WTC11 (cell line): Measurements from ENCODE around the gene TNNI2. TPM values are rescaled to one million over a fixed set of nuclear protein-coding genes. Genes with fewer than 3 reads are reported as not detected.

Source experiments
- ATAC-seq: fragments of 200-7000 bp; cut with Tn5 transposase; 2 replicates; pipeline ENCODE4 v1.10.0; 2021; ENCODE audit warnings: mild to moderate bottlenecking, moderate library complexity
- CTCF ChIA-PET: fragments of 300-600 bp; sonication (Branson Sonifier 250); formaldehyde crosslinking; loops from one replicate; lab custom pipeline; 2021; ENCODE audit warnings: antibody characterized with exemption; lab: Charles Lee
- POLR2A ChIA-PET: fragments of 350-600 bp; sonication (Branson Sonifier 250); formaldehyde crosslinking; loops from one replicate; lab custom pipeline; 2021; ENCODE audit warnings: antibody characterized with exemption; lab: Charles Lee
- DNase-seq: peaks from one replicate; pipeline ENCODE4 v3.0.0; 2021; ENCODE audit warnings: low spot score
- H3K27ac Mint-ChIP-seq: 2 replicates; pipeline ENCODE4 v1.8.0; 2021; ENCODE audit warnings: mixed read lengths
- H3K27me3 Mint-ChIP-seq: 2 replicates; pipeline ENCODE4 v1.8.0; 2021; ENCODE audit warnings: low read depth, mild to moderate bottlenecking, moderate library complexity, mixed read lengths
- H3K36me3 Mint-ChIP-seq: 2 replicates; pipeline ENCODE4 v1.8.0; 2021; ENCODE audit warnings: mixed read lengths
- H3K4me1 Mint-ChIP-seq: 2 replicates; pipeline ENCODE4 v1.8.0; 2022; ENCODE audit warnings: mixed read lengths
- H3K4me3 Mint-ChIP-seq: 2 replicates; pipeline ENCODE4 v1.8.0; 2021; ENCODE audit warnings: mild to moderate bottlenecking, moderate library complexity, mixed read lengths
- H3K9me3 Mint-ChIP-seq: 2 replicates; pipeline ENCODE4 v1.8.0; 2021; ENCODE audit warnings: mixed read lengths
- ATF1 ChIP-seq: sonication (generic); formaldehyde crosslinking; IDR thresholded peaks from 2 replicates; pipeline ENCODE4 v1.8.1; 2023; ENCODE audit warnings: mild to moderate bottlenecking, moderate library complexity, missing genetic modification reagents
- E2F1 ChIP-seq: sonication (generic); formaldehyde crosslinking; IDR thresholded peaks from 2 replicates; pipeline ENCODE4 v1.8.0; 2022; ENCODE audit warnings: mild to moderate bottlenecking, missing genetic modification reagents
- EMX1 ChIP-seq: fragments of 250-450 bp; sonication (Bioruptor Pico); IDR thresholded peaks from 2 replicates; pipeline ENCODE4 v1.8.0; 2021; ENCODE audit warnings: mild to moderate bottlenecking
- FOXJ3 ChIP-seq: sonication (generic); formaldehyde crosslinking; IDR thresholded peaks from 2 replicates; pipeline ENCODE4 v1.9.0; 2021; ENCODE audit warnings: missing genetic modification reagents, mild to moderate bottlenecking, borderline replicate concordance
- GABPB1 ChIP-seq: sonication (generic); formaldehyde crosslinking; IDR thresholded peaks from 2 replicates; pipeline ENCODE4 v1.8.1; 2023; ENCODE audit warnings: mild to moderate bottlenecking, missing genetic modification reagents
- GRHL2 ChIP-seq: fragments of 250-450 bp; sonication (Bioruptor Pico); IDR thresholded peaks from 2 replicates; pipeline ENCODE4 v1.8.0; 2022; ENCODE audit warnings: mild to moderate bottlenecking, moderate library complexity; ENCODE audit not compliant: insufficient replicate concordance, severe bottlenecking
- GTF2I ChIP-seq: fragments of 250-450 bp; sonication (Bioruptor Pico); conservative IDR thresholded peaks from 2 replicates; pipeline ENCODE4 v1.4.0; 2021; ENCODE audit warnings: mild to moderate bottlenecking
- IRF1 ChIP-seq: sonication (generic); formaldehyde crosslinking; IDR thresholded peaks from 2 replicates; pipeline ENCODE4 v1.8.0; 2023; ENCODE audit warnings: missing genetic modification reagents
- MXD4 ChIP-seq: fragments of 250-450 bp; sonication (Bioruptor Pico); IDR thresholded peaks from 2 replicates; pipeline ENCODE4 v1.8.0; 2021; ENCODE audit warnings: mild to moderate bottlenecking, moderate library complexity, borderline replicate concordance
- MYBL2 ChIP-seq: sonication (generic); formaldehyde crosslinking; IDR thresholded peaks from 2 replicates; pipeline ENCODE4 v1.8.1; 2023; ENCODE audit warnings: mild to moderate bottlenecking, moderate library complexity, missing genetic modification reagents
- SMAD4 ChIP-seq: sonication (generic); formaldehyde crosslinking; IDR thresholded peaks from 2 replicates; pipeline ENCODE4 v1.8.0; 2022; ENCODE audit warnings: mild to moderate bottlenecking, missing genetic modification reagents
- SP1 ChIP-seq: sonication (generic); formaldehyde crosslinking; conservative IDR thresholded peaks from 2 replicates; pipeline ENCODE4 v1.8.1; 2022; ENCODE audit warnings: missing genetic modification reagents
- TP53 ChIP-seq: sonication (generic); formaldehyde crosslinking; IDR thresholded peaks from 2 replicates; pipeline ENCODE4 v1.8.1; 2023; ENCODE audit warnings: mild to moderate bottlenecking, missing genetic modification reagents
- USF2 ChIP-seq: sonication (generic); formaldehyde crosslinking; IDR thresholded peaks from 2 replicates; pipeline ENCODE4 v1.8.1; 2023; ENCODE audit warnings: mild to moderate bottlenecking, missing genetic modification reagents, moderate library complexity
- ZNF138 ChIP-seq: sonication (generic); formaldehyde crosslinking; conservative IDR thresholded peaks from 2 replicates; pipeline ENCODE4 v1.8.1; 2022; ENCODE audit warnings: mild to moderate bottlenecking, moderate library complexity, missing genetic modification reagents
- ZNF232 ChIP-seq: sonication (generic); formaldehyde crosslinking; IDR thresholded peaks from 2 replicates; pipeline ENCODE4 v1.8.0; 2022; ENCODE audit warnings: mild to moderate bottlenecking, missing genetic modification reagents
- ZNF396 ChIP-seq: fragments of 250-450 bp; sonication (Bioruptor Pico); IDR thresholded peaks from 2 replicates; pipeline ENCODE4 v1.8.0; 2021; ENCODE audit warnings: mild to moderate bottlenecking, moderate library complexity, borderline replicate concordance
- ZNF532 ChIP-seq: fragments of 250-450 bp; sonication (Bioruptor Pico); IDR thresholded peaks from 2 replicates; pipeline ENCODE4 v1.9.0; 2021; ENCODE audit warnings: mild to moderate bottlenecking, borderline replicate concordance
- total RNA-seq: library from RNA; stranded (reverse); gene quantifications from 3 replicates; pipeline ENCODE4 v1.2.3, GENCODE V29; 2021
- TF ChIP-seq, protein P1 (sequence below): sonication (generic); formaldehyde crosslinking; IDR thresholded peaks from 2 replicates; pipeline ENCODE4 v1.8.0; 2023; ENCODE audit warnings: mild to moderate bottlenecking, missing genetic modification reagents
- TF ChIP-seq, protein P2 (sequence below): sonication (generic); formaldehyde crosslinking; IDR thresholded peaks from 2 replicates; pipeline ENCODE4 v1.8.1; 2023; ENCODE audit warnings: mild to moderate bottlenecking, moderate library complexity, missing genetic modification reagents
- TF ChIP-seq, protein P3 (sequence below): sonication (generic); formaldehyde crosslinking; conservative IDR thresholded peaks from 2 replicates; pipeline ENCODE4 v1.8.1; 2022; ENCODE audit warnings: mild to moderate bottlenecking, missing genetic modification reagents

TNNI2 gene
- total RNA-seq, 1 experiment from 2014 or later, result not detected

- TF ChIP-seq USF2, result no peak
- no peak for TF ChIP-seq ZNF232 (CRISPR knock-in tag)
- no peak for TF ChIP-seq E2F1
- no peak for TF ChIP-seq ATF1 (CRISPR knock-in tag)
- TF ChIP-seq TP53, result no peak
- no peak for TF ChIP-seq ZNF396
- TF ChIP-seq GABPB1 (CRISPR knock-in tag), result no peak
- TF ChIP-seq, protein P1, sequence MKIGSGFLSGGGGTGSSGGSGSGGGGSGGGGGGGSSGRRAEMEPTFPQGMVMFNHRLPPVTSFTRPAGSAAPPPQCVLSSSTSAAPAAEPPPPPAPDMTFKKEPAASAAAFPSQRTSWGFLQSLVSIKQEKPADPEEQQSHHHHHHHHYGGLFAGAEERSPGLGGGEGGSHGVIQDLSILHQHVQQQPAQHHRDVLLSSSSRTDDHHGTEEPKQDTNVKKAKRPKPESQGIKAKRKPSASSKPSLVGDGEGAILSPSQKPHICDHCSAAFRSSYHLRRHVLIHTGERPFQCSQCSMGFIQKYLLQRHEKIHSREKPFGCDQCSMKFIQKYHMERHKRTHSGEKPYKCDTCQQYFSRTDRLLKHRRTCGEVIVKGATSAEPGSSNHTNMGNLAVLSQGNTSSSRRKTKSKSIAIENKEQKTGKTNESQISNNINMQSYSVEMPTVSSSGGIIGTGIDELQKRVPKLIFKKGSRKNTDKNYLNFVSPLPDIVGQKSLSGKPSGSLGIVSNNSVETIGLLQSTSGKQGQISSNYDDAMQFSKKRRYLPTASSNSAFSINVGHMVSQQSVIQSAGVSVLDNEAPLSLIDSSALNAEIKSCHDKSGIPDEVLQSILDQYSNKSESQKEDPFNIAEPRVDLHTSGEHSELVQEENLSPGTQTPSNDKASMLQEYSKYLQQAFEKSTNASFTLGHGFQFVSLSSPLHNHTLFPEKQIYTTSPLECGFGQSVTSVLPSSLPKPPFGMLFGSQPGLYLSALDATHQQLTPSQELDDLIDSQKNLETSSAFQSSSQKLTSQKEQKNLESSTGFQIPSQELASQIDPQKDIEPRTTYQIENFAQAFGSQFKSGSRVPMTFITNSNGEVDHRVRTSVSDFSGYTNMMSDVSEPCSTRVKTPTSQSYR, result no peak
Measured at GRCh38 chr11:1824221-1825038, 14.4 kb upstream of the TNNI2 start (continued).

DNA sequence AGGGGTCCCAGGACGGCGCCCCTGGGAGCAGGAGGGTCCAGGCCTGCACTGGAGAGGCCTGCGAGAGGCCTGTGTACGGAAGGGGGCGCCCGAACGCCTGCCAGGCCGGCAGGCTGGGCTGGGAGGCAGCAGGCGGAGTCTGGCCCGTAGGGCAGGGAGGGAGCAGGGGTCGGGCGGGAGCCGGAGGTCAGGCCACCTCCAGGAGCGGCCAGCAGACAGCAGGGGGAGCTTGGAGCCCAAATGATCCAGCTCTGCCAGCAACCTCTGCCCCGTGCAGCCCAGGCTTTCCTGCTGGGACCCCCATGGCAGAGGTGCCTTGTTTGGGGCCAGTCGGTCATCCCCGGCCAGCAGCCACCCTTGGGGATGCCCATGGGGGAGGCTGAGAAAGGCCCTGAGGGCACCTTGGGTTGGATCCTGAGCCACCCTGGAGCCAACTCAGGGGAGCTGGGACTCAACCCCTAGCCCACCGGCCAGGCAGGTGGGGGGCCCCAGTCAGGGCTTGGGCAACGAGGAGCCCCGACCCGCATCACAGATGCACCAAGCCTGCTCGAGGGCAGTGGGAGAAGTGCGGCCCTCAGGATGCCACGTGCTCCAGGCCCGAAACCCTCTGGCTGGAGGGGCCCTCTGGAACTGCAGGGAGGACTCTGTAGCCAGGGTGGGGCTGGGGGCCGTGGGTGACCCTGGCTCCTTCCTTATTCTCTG lies 13.6 kb upstream of the TNNI2 start:
- peaks cover 2% of the 10 kb centered on the region; the same call in 1 of the 2 replicates for H3K4me1 Mint-ChIP-seq
- no peak overlapping the region for H3K27ac Mint-ChIP-seq
- no peak overlapping the region for H3K4me3 Mint-ChIP-seq
- no peaks in the 10 kb centered on the region for H3K36me3 Mint-ChIP-seq
- DNase-seq (peak; percentile 93), ATAC-seq (peak; percentile 96)
- peaks cover 12% of the 10 kb centered on the region; the same call in 1 of the 2 replicates for H3K9me3 Mint-ChIP-seq
- ChIA-PET POLR2A (no interaction called here), CTCF (interaction anchor here (0.5 to 5.6 kb wide), 76 partner anchors 8 to 485 kb away, joined by 3 to 93 read pairs (median 5); partner anchors contain the start of genes H19, IFITM10, LSP1 and SYT8)
- peaks cover 3% of the 10 kb centered on the region for H3K27me3 Mint-ChIP-seq
- TF ChIP-seq EMX1 (CRISPR knock-in tag), result no peak
- TF ChIP-seq USF2, result no peak
- TF ChIP-seq FOXJ3, result no peak
- TF ChIP-seq, protein P2, sequence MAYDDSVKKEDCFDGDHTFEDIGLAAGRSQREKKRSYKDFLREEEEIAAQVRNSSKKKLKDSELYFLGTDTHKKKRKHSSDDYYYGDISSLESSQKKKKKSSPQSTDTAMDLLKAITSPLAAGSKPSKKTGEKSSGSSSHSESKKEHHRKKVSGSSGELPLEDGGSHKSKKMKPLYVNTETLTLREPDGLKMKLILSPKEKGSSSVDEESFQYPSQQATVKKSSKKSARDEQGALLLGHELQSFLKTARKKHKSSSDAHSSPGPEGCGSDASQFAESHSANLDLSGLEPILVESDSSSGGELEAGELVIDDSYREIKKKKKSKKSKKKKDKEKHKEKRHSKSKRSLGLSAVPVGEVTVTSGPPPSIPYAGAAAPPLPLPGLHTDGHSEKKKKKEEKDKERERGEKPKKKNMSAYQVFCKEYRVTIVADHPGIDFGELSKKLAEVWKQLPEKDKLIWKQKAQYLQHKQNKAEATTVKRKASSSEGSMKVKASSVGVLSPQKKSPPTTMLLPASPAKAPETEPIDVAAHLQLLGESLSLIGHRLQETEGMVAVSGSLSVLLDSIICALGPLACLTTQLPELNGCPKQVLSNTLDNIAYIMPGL (CRISPR knock-in tag), result peak; percentile 84
- TF ChIP-seq, protein P3, sequence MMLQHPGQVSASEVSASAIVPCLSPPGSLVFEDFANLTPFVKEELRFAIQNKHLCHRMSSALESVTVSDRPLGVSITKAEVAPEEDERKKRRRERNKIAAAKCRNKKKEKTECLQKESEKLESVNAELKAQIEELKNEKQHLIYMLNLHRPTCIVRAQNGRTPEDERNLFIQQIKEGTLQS, result no peak
- no peak for TF ChIP-seq MXD4
- TF ChIP-seq ZNF138 (CRISPR knock-in tag), result no peak
- TF ChIP-seq GTF2I, result no peak
- no peak for TF ChIP-seq IRF1 (CRISPR knock-in tag)
- TF ChIP-seq ZNF532 (CRISPR knock-in tag), result no peak
- TF ChIP-seq GRHL2 (CRISPR knock-in tag), result no peak
- TF ChIP-seq SP1 (CRISPR knock-in tag), result peak; percentile 53; the same call in 1 of the 2 replicates
- TF ChIP-seq SMAD4 (CRISPR knock-in tag), result no peak
- TF ChIP-seq MYBL2 (CRISPR knock-in tag), result peak; percentile 74; the same call in 1 of the 2 replicates
